HG03159 (cell line): ENCODE data around the gene DTD1.

Experiments
- ATAC-seq: cut with Tn5 transposase; IDR thresholded peaks from one replicate; pipeline ENCODE4 v1.9.1; 2021; ENCODE audit warnings: mild to moderate bottlenecking, moderate library complexity; ENCODE audit not compliant: unreplicated experiment

Gene DTD1

GRCh38 chr20:18662279-18663040 lies 74.6 kb downstream of the DTD1 start:
- no peak for ATAC-seq

DNA sequence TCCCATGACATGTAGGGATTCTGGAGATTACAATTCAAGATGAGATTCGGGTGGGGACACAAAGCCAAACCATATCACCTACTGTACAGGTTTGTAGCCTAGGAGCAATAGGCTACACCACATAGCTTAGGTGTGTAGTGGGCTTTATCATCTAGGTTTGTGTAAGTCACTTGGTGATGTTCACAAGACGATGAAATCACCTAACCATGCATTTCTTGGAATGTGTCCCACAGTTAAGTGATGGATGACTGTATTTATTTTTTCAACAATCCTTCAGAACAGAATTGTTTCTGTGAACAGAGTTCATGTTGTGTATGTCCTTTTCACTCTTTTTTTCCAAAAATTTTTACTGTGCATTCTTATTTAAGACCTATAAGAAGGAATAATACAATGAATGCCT lies 76.1 kb downstream of the DTD1 start:
- ATAC-seq: no peak

GRCh38 chr20:18665135-18665534 lies 77.3 kb downstream of the DTD1 start:
- ATAC-seq: no peak

GRCh38 chr20:18666803-18667415 lies 79.1 kb downstream of the DTD1 start:
- no peak for ATAC-seq

DNA sequence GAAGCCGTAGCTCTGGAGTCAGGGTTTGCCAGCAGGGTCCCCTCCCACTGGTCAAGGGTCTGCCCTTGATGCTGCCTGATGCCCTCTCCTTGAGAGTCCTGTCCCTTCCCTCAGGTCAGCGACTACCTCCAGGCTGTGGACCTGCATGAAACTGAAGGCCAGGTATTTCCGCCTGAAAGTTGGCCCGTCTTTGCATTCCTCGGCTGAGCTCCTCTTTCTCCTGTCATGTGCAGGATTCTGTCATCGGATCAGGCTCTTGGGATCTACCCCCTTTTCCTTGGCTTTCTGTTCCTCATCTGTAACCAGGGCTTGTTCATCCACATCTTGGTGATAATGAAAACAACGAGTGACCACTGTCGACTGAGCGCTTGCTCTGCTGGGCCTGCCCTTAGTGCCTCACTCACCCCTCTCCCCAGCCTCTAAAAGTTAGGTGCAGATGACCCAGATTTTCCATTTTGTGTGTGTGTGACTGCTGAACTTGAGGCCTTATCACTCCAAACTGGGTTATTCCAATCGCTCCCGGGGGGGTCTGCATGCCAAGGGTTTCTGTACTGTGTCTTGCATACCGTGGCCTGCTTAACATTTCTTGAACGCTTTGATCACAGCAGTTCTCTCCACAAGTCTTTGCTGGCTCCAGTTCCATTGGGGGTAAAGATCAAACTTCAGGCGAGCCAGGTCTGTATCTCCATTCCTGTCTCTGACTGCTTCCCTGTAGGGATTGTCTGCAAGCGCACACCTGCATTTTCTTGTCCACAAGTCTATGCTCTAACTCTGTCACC lies 81.6 kb downstream of the DTD1 start:
- no peak for ATAC-seq

GRCh38 chr20:18671203-18671710 lies 83.4 kb downstream of the DTD1 start:
- ATAC-seq: no peak

- no peak for ATAC-seq
Observed at GRCh38 chr20:18672834-18673233, 85.0 kb downstream of the DTD1 start.

DNA sequence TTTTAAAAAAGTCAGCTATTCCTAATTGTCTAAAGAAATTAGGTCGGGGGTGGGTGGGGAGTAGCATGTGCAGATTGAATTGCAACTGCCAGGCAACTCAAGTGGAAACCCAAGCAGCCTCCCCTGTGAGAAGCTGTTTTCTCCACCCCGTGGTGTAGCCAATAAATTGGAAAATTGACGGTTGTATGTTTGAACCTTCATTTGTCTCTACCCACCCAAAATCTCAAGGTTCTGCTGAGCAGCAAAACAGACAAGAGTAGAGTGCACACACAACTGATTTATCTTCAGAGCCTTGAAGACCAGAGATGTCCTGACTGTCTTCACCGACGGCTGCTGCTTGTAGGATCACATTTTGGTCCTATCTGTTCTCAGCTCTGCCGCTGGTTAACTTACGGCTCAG lies 88.5 kb downstream of the DTD1 start:
- ATAC-seq: no peak

DNA sequence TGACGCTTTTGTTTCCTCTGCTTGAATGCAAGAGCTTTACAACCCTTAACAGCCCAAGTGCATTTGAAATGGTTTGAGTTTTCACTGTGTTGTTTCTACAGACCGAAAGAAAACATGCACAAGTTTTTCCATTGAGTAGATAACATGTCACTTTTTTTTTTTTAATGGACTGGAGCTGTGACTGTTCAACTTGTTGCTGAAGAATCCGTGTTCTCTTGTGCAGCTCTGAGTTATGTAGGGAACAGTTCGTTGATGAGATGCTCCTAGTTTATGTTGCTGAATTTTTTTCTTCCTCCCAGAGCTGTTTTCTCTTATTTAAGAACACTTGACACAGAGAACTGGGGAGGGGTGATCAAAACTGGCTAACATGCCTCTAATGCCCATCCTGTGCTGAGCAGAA lies 89.3 kb downstream of the DTD1 start:
- ATAC-seq: no peak

DNA sequence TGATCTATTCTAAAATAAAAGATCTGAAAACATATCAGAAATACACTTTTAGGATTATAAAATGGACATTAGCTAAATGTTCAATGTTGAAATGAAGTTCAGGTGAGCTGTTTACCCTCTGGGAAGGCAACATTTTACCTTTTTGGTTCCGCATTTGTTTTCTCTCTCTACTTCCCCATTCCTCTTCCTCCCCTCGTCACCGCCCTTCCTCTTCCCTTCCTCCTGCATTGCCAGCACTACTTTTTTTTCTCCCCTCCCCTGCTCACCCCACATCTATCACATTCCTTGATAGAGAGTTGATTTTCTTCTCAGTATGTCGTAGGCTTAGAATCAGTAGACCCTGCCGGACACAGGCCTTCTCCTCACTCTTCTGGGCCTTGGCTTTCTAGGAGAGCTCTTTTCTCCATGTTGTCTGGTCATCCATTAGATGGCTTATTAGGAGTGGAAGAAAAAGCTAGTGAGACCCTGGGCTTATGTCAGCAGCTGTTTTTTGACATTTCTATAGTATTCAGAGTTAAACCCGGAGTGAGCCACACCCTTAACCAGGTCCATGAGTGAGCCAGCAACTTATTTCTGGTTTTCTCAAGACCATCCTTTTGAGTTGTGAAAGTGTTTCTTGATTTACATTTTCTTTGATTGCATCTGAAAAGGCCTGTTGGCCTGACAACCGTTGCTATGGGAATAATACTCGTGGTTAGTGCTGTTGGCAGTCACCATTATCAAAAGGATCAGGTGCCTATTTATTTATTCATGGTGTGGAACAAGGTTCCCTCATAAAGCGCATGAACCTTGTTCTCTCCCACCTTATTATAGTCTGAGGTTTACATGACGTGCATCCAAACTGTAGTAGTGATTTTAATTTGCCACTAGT lies 90.9 kb downstream of the DTD1 start:
- ATAC-seq: peak; percentile 70

DNA sequence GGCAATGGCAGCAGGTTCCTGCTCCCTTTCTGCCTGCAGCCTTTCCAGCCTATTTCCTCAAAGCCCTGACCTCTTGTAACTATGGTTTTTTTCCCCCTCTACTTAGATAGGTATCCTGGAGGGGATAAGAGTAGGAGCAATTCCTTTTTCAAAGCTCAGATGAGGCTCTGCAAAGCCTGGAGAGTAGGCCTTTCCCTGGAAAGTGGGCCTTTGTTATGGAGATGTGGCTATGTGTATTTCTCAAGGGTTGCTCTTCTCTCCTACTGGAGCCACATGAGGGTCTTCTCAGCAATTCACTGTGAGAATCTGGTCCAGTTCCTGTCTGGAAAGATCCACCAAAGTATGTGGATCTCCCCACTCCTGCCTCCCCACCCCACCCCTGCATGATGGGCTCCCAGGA lies 96.0 kb downstream of the DTD1 start:
- no peak for ATAC-seq

GRCh38 chr20:18684775-18685174 lies 96.9 kb downstream of the DTD1 start:
- ATAC-seq: no peak

DNA sequence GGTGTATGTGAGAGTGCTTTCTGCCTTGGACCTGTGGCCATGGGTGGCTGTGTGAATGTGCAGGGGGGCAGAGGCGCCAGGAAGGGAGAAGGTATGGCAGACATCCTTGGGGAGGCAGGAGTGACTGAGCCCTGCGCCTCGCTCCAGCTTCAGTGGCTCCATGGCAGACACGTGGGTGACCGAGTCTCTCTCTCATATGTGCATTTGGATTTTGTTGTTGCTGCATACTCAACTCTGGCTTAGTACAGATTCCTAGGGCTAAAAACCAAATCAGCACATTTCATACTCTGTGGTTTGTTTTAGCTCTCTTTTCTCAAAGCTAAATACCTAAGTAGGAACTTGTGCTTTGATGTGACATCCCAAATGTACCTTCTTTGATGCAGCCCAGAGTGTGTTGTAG lies 97.6 kb downstream of the DTD1 start:
- ATAC-seq: no peak

GRCh38 chr20:18686696-18687095 lies 98.8 kb downstream of the DTD1 start:
- no peak for ATAC-seq

GRCh38 chr20:18688676-18689075 lies 100.8 kb downstream of the DTD1 start:
- ATAC-seq: no peak

- no peak for ATAC-seq
Observed at GRCh38 chr20:18689557-18689956, 101.7 kb downstream of the DTD1 start.

DNA sequence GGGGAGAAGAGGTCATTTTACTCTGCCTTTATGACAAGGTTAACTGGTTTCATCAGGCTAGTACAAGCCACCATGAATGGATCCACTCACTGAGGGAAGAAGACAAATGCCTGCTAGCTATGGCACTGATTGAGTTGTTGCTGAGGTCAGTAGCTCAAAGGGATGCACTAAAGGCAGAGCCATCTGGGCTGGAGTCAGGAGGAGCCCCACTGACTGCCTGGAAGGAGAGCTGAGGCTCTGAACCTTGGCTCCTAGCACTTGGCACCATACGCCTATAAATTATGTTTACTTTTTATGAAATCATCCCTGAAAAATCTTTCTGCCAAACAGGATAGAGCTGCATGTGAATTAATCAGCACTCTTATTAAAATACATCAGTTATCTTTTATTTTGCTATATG lies 104.6 kb downstream of the DTD1 start:
- ATAC-seq: no peak

DNA sequence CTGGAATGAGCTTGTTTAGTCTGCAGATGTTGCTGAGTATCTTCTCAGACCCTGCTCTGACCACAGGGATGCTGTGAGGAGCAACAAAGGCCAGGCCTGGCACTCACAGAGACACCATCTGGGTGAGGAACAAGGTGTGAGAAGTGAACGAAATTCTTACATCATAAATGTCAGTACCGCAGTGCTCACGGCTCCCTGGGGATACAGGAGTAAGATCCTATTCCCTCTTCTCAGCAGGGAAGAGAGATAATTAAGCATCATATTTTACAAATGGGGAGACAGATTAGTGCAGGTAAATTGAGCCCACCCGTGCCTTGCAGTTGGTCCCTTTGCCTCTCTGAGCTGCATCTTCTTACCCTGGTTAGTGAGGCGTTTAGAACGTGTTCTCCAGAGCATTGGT lies 106.2 kb downstream of the DTD1 start:
- no peak for ATAC-seq

DNA sequence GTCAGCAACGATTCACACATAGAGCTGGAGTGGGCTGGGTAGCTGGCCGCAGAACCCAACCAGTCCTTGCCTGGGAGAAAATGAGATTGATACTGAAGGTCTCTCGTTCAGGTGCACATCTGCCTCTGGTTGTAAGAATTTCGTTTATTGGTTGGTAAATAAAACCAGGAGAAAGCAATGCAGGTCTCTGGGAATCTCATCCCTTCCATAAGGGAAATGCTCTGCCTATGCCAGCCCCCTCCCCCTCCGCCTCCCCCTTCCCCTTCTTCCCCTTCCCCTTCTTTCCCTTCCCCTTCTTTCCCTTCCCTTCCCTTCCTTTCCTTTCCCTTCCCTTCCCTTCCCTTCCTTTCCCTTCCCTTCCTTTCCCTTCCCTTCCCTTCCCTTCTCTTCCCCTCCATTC lies 107.3 kb downstream of the DTD1 start:
- no peak for ATAC-seq

- no peak for ATAC-seq
Observed at GRCh38 chr20:18698735-18699380, 111.0 kb downstream of the DTD1 start.
